HG03575 (cell line): ENCODE data around the gene GARIN5A.
"Not testable (repeated sequence)": the region's sequence is repeated elsewhere in the genome, so short reads cannot be mapped to it uniquely, and the experiment has no call there.

ENCODE experiments used
- ATAC-seq: cut with Tn5 transposase; IDR thresholded peaks from one replicate; pipeline ENCODE4 v1.9.1; 2021; ENCODE audit not compliant: unreplicated experiment, insufficient number of reproducible peaks, low FRiP score; ENCODE audit errors: extremely low read depth

The GARIN5A gene

GRCh38 chr19:50475101-50475568 lies 1.5 kb downstream of the GARIN5A start:
- no peak for ATAC-seq

- ATAC-seq = not testable (repeated sequence)
Observed at GRCh38 chr19:50473336-50473735, 3.3 kb downstream of the GARIN5A start.

- no peak for ATAC-seq
Observed at GRCh38 chr19:50468818-50469217, 7.8 kb downstream of the GARIN5A start.

- no peak for ATAC-seq
Observed at GRCh38 chr19:50467566-50467965, 9.1 kb downstream of the GARIN5A start.

GRCh38 chr19:50466706-50467039 lies 10.0 kb downstream of the GARIN5A start:
- ATAC-seq = no peak

- ATAC-seq = no peak
Observed at GRCh38 chr19:50465986-50466705, 10.5 kb downstream of the GARIN5A start.

GRCh38 chr19:50465000-50465399 lies 11.6 kb downstream of the GARIN5A start:
- ATAC-seq = no peak

GRCh38 chr19:50464348-50464747 lies 12.3 kb downstream of the GARIN5A start:
- ATAC-seq = no peak

- ATAC-seq = no peak
Observed at GRCh38 chr19:50462970-50463369, 13.7 kb downstream of the GARIN5A start.

- ATAC-seq = no peak
Observed at GRCh38 chr19:50461066-50461875, 15.4 kb downstream of the GARIN5A start.

- ATAC-seq = no peak
Observed at GRCh38 chr19:50460161-50460765, 16.4 kb downstream of the GARIN5A start.

GRCh38 chr19:50459638-50460037 lies 17.0 kb downstream of the GARIN5A start:
- ATAC-seq = no peak

- no peak for ATAC-seq
Observed at GRCh38 chr19:50459067-50459456, 17.6 kb downstream of the GARIN5A start.

GRCh38 chr19:50458396-50459066 lies 18.1 kb downstream of the GARIN5A start:
- ATAC-seq = no peak

GRCh38 chr19:50457300-50457699 lies 19.3 kb downstream of the GARIN5A start:
- ATAC-seq = no peak

- no peak for ATAC-seq
Observed at GRCh38 chr19:50455992-50456391, 20.7 kb downstream of the GARIN5A start.

GRCh38 chr19:50453243-50453642 lies 23.4 kb downstream of the GARIN5A start:
- ATAC-seq = no peak

- ATAC-seq = no peak
Observed at GRCh38 chr19:50451223-50451534, 25.5 kb downstream of the GARIN5A start.

- ATAC-seq = no peak
Observed at GRCh38 chr19:50450369-50451222, 26.1 kb downstream of the GARIN5A start.
